Measurements from ENCODE around the gene ZNF630. TPM values are rescaled to one million over a fixed set of nuclear protein-coding genes. Genes with fewer than 3 reads are reported as not detected.
A peak's percentile ranks its signal among the peaks of the same experiment; 100 is the strongest.

The ZNF630 gene
- total RNA-seq, 4 donors from 2014 or later: 4.6 to 29.9 (median 14.1) TPM

GRCh38 chrX:48076343-48076742 is 4.9 kb upstream of the ZNF630 start:
- Histone ChIP-seq H3K4me3 (no peak overlapping the region), H3K4me1 (no peaks in the 10 kb centered on the region), H3K27me3 (no peaks in the 10 kb centered on the region), H3K36me3 (no peaks in the 10 kb centered on the region), H3K27ac (no peak overlapping the region), H3K9me3 (no peaks in the 10 kb centered on the region)
- DNase-seq: no peak
- intact Hi-C loops (cut with DNase I; ENCODE audit: low total_unique reads): no loop called here
- no peak for TF ChIP-seq POLR2AphosphoS5 (IDR thresholded peaks at IDR 0.05)
- TF ChIP-seq EP300 (IDR thresholded peaks at IDR 0.05; ENCODE audit: low read depth): no peak
- TF ChIP-seq CTCF (IDR thresholded peaks at IDR 0.05): no peak
- TF ChIP-seq POLR2A (IDR thresholded peaks at IDR 0.05): no peak
- in situ Hi-C loops (cut with MboI; ENCODE audit: low pct_ligation_motif_present in 1 of 4, low pct_unique_long_range_greater_than_20kb in 1 of 4, low sequenced_read_pairs in 3 of 4): loop anchor here in 2 of 4 donors (25.0 kb wide), 1 partner anchor 411 kb away; the partner anchor contains the start of gene FTSJ1 (in 2 of the 2)
- WGBS, 2 donors (ENCODE audit: low coverage in 1 of 2): 66% methylated on average over 2 of the region's 2 CpGs; no CpG with 5 or more reads in 1 of the 2 donors

GRCh38 chrX:48071986-48072605 is 656 bp upstream of the ZNF630 start:
- H3K27ac ChIP-seq: peak overlapping the region; percentile 80 to 89 (median 85)

GRCh38 chrX:48068096-48068887 is 3.1 kb downstream of the ZNF630 start:
- Histone ChIP-seq H3K4me3 (no peak overlapping the region), H3K4me1 (no peaks in the 10 kb centered on the region), H3K27me3 (no peaks in the 10 kb centered on the region), H3K9me3 (no peaks in the 10 kb centered on the region), H3K36me3 (no peaks in the 10 kb centered on the region), H3K27ac (no peak overlapping the region)
- in situ Hi-C loops (cut with MboI; ENCODE audit: low pct_ligation_motif_present in 1 of 4, low pct_unique_long_range_greater_than_20kb in 1 of 4, low sequenced_read_pairs in 3 of 4) (no loop called here), intact Hi-C loops (cut with DNase I; ENCODE audit: low total_unique reads) (no loop called here)
- no peak for TF ChIP-seq POLR2AphosphoS5 (IDR thresholded peaks at IDR 0.05)
- no peak for TF ChIP-seq EP300 (IDR thresholded peaks at IDR 0.05; ENCODE audit: low read depth)
- TF ChIP-seq CTCF (IDR thresholded peaks at IDR 0.05): no peak
- TF ChIP-seq POLR2A (IDR thresholded peaks at IDR 0.05): no peak
- DNase-seq: no peak
- 78 to 93% methylated on average over 2 to 3 of the region's 3 CpGs for WGBS, 2 donors (ENCODE audit: low coverage in 1 of 2)

More at GRCh38 chrX:48071986-48072605, 656 bp upstream of the ZNF630 start:
- Histone ChIP-seq H3K4me1 (no peaks in the 10 kb centered on the region), H3K9me3 (no peaks in the 10 kb centered on the region), H3K36me3 (no peaks in the 10 kb centered on the region), H3K27me3 (no peaks in the 10 kb centered on the region), H3K4me3 (peak overlapping the region in 3 of 4 donors; percentile 53 to 72 (median 66))
- no peak for DNase-seq
- TF ChIP-seq CTCF (IDR thresholded peaks at IDR 0.05) (no peak), EP300 (IDR thresholded peaks at IDR 0.05; ENCODE audit: low read depth) (no peak), POLR2A (IDR thresholded peaks at IDR 0.05) (no peak), POLR2AphosphoS5 (IDR thresholded peaks at IDR 0.05) (no peak)
- intact Hi-C loops (cut with DNase I; ENCODE audit: low total_unique reads): no loop called here
- in situ Hi-C loops (cut with MboI; ENCODE audit: low pct_ligation_motif_present in 1 of 4, low pct_unique_long_range_greater_than_20kb in 1 of 4, low sequenced_read_pairs in 3 of 4): no loop called here
- WGBS, 2 donors (ENCODE audit: low coverage in 1 of 2): 68% methylated on average over 9 of the region's 9 CpGs; no CpG with 5 or more reads in 1 of the 2 donors

- peaks cover 0 to 2% of the 10 kb centered on the region in 2 donors for H3K9me3 ChIP-seq
- 83 to 100% methylated on average over 1 to 4 of the region's 4 CpGs for WGBS, 2 donors (ENCODE audit: low coverage in 1 of 2)
- intact Hi-C loops (cut with DNase I; ENCODE audit: low total_unique reads): no loop called here
- no peak overlapping the region for H3K27ac ChIP-seq
- no peak for TF ChIP-seq EP300 (IDR thresholded peaks at IDR 0.05; ENCODE audit: low read depth)
- TF ChIP-seq POLR2AphosphoS5 (IDR thresholded peaks at IDR 0.05): no peak
- TF ChIP-seq CTCF (IDR thresholded peaks at IDR 0.05): no peak
- no peak for TF ChIP-seq POLR2A (IDR thresholded peaks at IDR 0.05)
- no peaks in the 10 kb centered on the region for H3K4me1 ChIP-seq
- DNase-seq: no peak
- H3K27me3 ChIP-seq: no peaks in the 10 kb centered on the region
- H3K36me3 ChIP-seq: peaks cover 0 to 15% (median 3%) of the 10 kb centered on the region in 4 donors
- no peak overlapping the region for H3K4me3 ChIP-seq
- in situ Hi-C loops (cut with MboI; ENCODE audit: low pct_ligation_motif_present in 1 of 4, low pct_unique_long_range_greater_than_20kb in 1 of 4, low sequenced_read_pairs in 3 of 4): no loop called here
Observed at GRCh38 chrX:48064261-48064660, 7.2 kb downstream of the ZNF630 start.
